Left hindlimb (tissue), 1 donor: ENCODE measurements around the gene ANKRD29.
"Not testable (repeated sequence)": the region's sequence is repeated elsewhere in the genome, so short reads cannot be mapped to it uniquely, and the experiment has no call there.

Experiments
- DNase-seq: peaks from one replicate; pipeline ENCODE4 v3.0.0-alpha.2; 2018

Gene ANKRD29

GRCh38 chr18:23643815-23644490 is 18.8 kb downstream of the ANKRD29 start:
- no peak for DNase-seq

- DNase-seq, result no peak
Measured at GRCh38 chr18:23641937-23642666, 20.6 kb downstream of the ANKRD29 start.

DNA sequence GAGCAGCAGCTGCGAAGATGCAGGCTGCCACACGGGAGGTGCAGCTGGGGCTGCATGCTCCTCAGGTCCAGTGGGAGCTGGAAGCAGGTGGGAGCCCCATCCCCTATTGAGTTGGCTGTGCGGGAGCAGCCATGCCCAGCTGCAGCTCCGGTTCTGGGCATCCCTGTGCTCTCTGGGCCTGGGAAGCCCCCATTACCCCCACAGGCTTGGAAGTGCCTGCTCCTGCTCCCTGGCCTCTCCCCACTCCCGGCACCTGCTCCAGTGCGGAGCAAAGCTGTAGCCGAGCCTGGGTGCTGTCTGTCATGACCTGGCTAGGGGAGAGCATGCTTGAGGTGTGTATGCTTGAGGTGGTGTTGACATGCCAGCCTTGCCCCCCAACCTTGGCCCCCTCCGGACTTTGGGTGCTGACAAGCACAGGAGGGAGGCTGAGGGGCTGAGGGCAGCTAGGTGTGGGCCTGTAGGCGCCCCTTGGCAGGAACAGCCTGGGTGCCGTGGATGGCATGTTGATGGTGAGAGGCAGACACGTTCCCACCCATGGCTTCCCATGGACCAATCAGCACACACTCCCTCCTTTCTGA is 21.5 kb downstream of the ANKRD29 start:
- DNase-seq, result no peak

DNA sequence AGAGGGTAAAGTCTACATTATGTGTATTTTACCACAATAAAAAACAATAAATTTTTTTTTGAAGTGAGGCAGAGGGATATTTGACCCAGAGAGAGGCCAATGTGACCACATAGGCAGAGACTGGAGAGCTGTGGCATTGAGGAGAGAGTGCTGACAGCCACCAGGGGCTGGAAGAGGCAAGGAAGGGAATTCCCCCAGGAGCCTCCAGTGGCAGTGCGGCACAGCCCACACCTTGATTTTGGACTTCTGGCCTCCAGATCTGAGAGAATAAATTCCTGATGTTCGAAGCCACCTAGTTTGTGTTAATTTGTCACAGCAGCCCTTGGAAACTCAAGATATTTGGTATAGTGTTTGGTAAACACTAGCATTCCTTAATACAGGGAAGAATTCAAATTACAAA is 22.7 kb downstream of the ANKRD29 start:
- no peak for DNase-seq

- DNase-seq, result not testable (repeated sequence)
Measured at GRCh38 chr18:23636433-23636832, 26.3 kb downstream of the ANKRD29 start.

- no peak for DNase-seq
Measured at GRCh38 chr18:23636071-23636399, 26.7 kb downstream of the ANKRD29 start.

DNA sequence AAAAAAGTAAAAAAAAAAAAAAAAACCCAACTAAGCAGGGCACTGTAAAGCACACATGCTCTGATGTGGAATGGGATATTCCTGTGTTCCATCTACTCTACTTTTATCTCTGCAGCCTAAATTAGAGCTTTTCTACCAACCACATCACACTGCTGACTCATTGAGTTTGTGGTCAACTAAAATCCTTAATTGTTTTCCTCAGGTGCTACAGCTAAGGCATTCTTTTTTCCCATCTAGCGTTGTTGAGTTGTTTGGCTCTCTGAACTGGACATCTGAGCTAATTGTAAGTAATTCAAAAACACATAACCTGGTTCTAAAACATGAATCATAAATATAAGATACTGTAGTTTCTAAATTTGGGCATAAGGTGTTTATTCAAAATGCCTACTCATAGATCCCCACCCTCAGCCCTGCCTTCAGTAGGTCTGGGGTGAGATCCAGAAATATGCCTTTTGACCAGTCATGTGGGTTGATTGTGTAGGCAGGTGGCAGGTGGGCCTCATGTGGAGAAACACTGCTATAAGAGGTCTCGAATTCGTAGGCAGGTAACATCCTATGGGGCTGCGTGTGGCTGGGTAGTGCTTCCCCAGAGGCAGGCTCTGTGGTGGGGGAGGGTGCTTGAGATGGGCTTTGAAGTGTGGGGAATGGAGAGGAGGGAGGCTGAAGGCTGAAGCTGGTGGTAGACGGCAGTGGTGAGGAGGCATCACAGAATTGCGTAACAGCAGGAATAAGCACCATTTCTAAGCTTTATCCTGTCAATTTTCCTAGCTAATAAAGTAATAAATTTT is 27.2 kb downstream of the ANKRD29 start:
- DNase-seq, result no peak

DNA sequence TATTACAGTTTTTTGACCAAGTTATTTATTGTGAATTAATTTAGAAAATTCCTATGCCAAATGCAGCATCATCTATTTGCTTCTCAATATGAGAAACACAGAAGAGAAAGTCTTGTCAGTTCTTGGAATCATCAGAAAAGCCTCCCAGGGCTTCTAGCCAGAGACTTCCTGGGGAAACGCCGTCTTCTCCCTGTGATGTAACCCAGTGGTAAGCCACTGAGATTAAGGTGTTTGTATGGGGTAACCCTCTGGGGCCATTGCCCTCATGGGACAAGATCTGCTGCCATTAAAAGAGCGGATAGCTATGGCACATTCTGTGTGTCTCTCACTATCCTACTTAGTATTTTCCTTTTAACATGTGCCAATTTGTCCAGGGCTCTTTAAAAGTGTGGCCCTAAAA is 28.0 kb downstream of the ANKRD29 start:
- DNase-seq, result no peak

GRCh38 chr18:23632615-23633014 is 30.1 kb downstream of the ANKRD29 start:
- DNase-seq, result no peak

DNA sequence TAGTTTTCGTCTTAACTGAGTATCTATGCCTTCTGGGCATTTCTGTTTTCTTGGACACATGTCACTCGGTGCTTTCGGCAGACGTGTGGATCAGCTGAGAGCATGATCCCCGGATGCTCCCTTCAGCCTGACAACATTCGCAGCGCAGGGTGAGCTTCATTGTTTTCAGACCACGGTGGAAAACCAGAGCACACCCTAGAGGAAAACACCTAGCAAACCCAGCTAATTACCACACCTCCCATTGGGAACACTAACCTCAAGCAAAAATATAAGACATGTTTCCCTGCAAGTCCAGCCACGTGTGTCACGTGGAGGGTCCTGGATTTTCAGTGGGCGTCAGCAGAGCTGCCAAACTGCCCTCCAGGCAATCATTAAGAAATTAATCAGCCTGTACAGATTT is 31.0 kb downstream of the ANKRD29 start:
- DNase-seq, result no peak

GRCh38 chr18:23631312-23631711 is 31.4 kb downstream of the ANKRD29 start:
- no peak for DNase-seq

DNA sequence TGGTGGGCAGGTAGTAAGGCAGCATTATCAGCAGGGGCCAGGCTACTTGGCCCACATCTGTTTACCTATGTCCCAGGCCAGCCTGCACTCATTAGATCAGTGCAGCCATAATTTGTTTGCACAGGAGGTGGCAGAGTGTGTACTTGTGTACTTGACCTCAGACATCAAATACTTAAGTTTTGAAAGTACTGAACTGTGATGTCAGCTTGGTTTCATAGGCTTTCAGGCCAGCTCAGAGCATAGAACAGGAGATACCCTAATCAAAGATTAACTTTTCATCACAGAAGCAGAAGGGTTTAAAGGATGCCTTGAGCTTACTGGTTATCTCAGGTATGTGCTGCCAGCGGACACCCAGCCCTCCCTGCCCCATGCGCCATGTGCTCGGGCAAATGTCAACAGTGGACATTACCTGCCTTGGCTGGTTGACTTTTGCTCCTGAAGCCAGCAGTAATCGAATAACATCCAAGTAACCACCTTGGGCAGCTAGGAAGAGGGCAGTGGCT is 33.2 kb downstream of the ANKRD29 start:
- DNase-seq, result no peak

GRCh38 chr18:23627970-23628369 is 34.7 kb downstream of the ANKRD29 start:
- no peak for DNase-seq

DNA sequence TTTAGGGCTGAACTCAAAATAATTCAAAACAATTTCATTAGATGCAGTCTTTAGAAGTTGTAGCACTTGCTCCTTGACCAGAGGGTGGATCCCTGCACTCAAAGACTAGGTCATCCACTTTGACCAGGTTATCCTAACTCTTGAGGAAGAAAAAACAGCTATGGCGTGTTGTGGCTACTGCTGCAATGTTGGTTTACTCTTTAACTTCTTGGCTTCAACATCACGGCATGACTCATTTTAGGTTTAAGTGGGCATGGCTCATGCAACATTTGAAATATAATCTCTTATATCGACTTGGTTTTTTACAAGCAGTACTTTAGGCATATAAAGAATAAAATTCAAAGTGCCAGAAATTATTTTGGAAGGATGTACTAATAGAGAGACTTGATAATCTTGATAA is 35.4 kb downstream of the ANKRD29 start:
- DNase-seq, result no peak

DNA sequence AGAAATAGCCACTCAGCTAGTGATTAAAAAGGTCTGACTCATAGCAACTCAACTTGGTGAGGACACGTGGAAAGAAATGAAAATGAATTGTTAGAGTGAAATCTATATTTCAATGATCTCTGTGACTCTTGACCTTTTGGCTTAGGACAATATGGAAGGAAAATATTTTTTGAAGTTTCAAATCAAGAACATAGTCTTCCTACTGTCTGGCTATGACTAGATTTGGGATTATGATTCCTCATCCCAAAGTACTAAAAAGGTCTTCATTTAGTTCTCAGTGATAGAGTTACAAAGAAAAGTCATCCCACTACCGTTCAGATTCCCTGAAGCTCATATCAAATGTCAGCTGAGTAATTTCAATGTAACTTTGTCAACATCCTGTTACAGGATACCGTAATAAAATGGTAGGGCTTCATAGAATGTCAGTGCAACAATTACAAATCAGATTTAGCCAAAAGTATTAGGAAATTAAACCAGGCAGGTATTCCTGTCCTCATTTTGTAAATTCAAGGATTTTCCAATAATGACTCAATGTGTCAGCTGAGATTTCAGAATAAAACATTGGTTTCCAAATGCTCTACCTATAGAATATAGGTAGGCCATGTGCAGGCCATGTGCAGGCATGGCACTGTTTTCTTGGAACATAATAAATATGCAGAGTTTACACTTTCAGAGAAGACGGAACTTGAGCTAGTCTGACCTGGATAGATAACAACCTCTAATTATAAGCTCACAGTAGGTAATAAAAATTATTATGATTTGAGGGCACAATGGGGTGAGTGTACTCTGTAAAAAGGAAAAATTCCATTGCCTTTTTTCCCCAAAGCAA is 36.0 kb downstream of the ANKRD29 start:
- no peak for DNase-seq

DNA sequence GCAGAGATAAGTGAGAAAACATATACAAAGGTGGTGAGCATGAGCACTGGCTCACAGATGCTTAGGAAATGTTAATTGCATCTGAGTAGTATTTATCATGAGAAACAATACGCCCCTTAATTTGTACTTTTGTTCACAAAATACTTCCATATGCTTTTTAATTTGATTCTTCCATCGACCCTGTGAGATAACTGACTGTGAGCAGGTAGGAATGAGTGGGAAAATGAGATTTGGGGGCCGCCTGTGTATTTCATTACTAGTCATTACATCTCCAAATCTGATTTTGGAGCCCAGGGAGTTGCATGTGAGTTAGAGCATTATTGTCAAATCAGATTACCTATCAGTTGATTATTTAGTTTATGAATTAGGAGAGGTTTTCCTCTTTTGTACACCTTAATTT is 39.7 kb downstream of the ANKRD29 start:
- DNase-seq, result no peak

DNA sequence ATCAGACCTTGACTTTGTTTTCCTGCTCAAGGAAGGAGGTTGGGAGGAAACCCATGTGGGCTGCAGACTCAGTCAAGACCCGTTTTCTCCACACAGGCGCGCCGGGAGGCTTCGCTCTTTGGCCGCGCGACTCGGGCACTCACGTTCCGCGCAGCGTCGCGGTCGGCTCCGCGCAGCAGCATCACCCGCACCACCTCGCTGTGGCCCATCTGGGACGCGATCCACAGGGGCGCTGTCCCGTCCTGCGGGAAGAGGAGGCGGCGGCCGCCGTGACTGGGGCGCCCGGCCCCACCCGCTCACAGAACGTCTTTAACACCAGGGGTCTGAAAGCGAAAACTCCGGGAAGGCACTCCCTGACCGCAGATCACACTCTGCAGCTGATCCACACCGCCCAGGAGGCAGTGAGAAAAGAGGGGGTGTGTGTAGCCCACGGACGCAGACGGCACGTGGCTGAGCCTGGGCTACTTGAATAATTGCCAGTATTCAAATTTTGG is 43.3 kb downstream of the ANKRD29 start:
- DNase-seq, result no peak

DNA sequence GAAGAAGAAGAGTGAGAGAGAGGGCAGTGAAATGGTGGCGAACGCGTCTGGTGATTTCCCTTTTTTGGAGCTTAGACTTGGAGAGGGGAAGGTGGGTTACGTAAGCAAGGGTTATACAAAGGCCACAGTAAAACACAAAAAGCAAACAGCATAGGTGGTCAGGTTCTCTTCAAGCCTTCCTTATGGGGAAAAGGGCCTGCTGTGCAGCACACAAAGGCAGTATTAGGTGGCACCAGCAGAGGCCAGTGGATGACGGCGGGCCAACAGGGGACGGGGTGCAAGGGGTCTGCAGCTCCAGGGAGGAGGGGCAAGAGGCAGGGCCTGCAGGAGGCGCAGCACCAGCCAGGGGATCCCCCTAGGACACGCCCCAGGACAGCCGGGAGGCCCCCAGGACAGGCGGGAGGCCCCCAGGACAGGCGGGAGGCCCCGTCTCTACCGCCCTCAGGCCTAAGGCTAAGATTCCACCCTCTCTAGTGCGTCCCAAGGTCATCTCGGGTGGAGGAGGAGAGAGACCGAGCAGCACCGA is 43.8 kb downstream of the ANKRD29 start:
- peak; percentile 60 for DNase-seq

GRCh38 chr18:23617412-23618014 is 45.2 kb downstream of the ANKRD29 start:
- DNase-seq, result no peak

DNA sequence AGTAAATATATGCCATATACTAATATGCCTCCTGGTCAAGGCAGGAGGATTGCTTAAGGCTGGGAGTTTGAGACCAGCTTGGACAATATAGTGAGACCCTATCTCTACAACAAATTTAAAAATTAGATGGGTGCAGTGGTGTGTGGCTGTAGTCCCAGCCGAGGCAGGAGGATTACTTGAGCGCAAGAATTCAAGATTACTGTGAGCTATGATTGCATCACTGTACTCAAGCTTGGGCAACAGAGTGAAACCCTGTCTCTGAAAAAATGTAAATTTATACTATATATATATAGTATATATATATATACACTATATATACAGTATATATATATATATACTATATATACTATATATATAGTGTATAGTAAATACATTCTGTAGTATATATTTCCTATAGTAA is 46.5 kb downstream of the ANKRD29 start:
- no peak for DNase-seq

- DNase-seq, result no peak
Measured at GRCh38 chr18:23614891-23615290, 47.8 kb downstream of the ANKRD29 start.

GRCh38 chr18:23614413-23614812 is 48.3 kb downstream of the ANKRD29 start:
- DNase-seq, result no peak
